ENCODE measurements around the gene RPS6KL1.

The RPS6KL1 gene

GRCh38 chr14:74875941-74876913 is 46.8 kb downstream of the RPS6KL1 start, which contains the start of gene PROX2:
PROX2 (minus strand) TSS chr14:74876145; CDS start chr14:74863834, 12,311 bp downstream.
- ATAC-seq: no peak
- TF ChIP-seq ZC3H10 (CRISPR knock-in tag; IDR thresholded peaks at IDR 0.05): no peak
- TF ChIP-seq GLIS3 (CRISPR knock-in tag; IDR thresholded peaks at IDR 0.05): no peak
- no peak for TF ChIP-seq TSHZ2 (CRISPR knock-in tag; IDR thresholded peaks at IDR 0.05)
- no peak for TF ChIP-seq ZFP30 (CRISPR knock-in tag; IDR thresholded peaks at IDR 0.05)
- no peak for TF ChIP-seq BACH2 (CRISPR knock-in tag; IDR thresholded peaks at IDR 0.05; ENCODE audit: borderline replicate concordance)
- no peak for TF ChIP-seq CREB5 (CRISPR knock-in tag; IDR thresholded peaks at IDR 0.05; ENCODE audit: low read depth)
- TF ChIP-seq POU6F1 (CRISPR knock-in tag; IDR thresholded peaks at IDR 0.05; ENCODE audit: borderline replicate concordance, low read depth): no peak

GRCh38 chr14:74875204-74875603 is 47.9 kb downstream of the RPS6KL1 start:
- no peak for ATAC-seq

GRCh38 chr14:74871819-74872218 is 51.2 kb downstream of the RPS6KL1 start:
- ATAC-seq: no peak
- TF ChIP-seq CSRNP3 (CRISPR knock-in tag; IDR thresholded peaks at IDR 0.05) (no peak), TSHZ2 (CRISPR knock-in tag; IDR thresholded peaks at IDR 0.05) (no peak), ARNTL (CRISPR knock-in tag; IDR thresholded peaks at IDR 0.05; ENCODE audit: borderline replicate concordance, low read depth) (no peak), SNAI2 (CRISPR knock-in tag; IDR thresholded peaks at IDR 0.05) (no peak), POU6F1 (CRISPR knock-in tag; IDR thresholded peaks at IDR 0.05; ENCODE audit: borderline replicate concordance, low read depth) (no peak), TCF4 (CRISPR knock-in tag; IDR thresholded peaks at IDR 0.05; ENCODE audit: borderline replicate concordance) (no peak), ZFP30 (CRISPR knock-in tag; IDR thresholded peaks at IDR 0.05) (no peak), ZC3H10 (CRISPR knock-in tag; IDR thresholded peaks at IDR 0.05) (no peak), GLIS3 (CRISPR knock-in tag; IDR thresholded peaks at IDR 0.05) (no peak), ZNF8 (CRISPR knock-in tag; IDR thresholded peaks at IDR 0.05) (no peak)

More at GRCh38 chr14:74875204-74875603, 47.9 kb downstream of the RPS6KL1 start:
- TF ChIP-seq CREB5 (CRISPR knock-in tag; IDR thresholded peaks at IDR 0.05; ENCODE audit: low read depth) (no peak), POU6F1 (CRISPR knock-in tag; IDR thresholded peaks at IDR 0.05; ENCODE audit: borderline replicate concordance, low read depth) (no peak), ZC3H10 (CRISPR knock-in tag; IDR thresholded peaks at IDR 0.05) (no peak), ESRRG (CRISPR knock-in tag; IDR thresholded peaks at IDR 0.05) (no peak), ZFP30 (CRISPR knock-in tag; IDR thresholded peaks at IDR 0.05) (no peak), CSDC2 (CRISPR knock-in tag; IDR thresholded peaks at IDR 0.05) (no peak), ZNF70 (CRISPR knock-in tag; IDR thresholded peaks at IDR 0.05) (no peak), RARB (CRISPR knock-in tag; IDR thresholded peaks at IDR 0.05) (no peak), ZNF8 (CRISPR knock-in tag; IDR thresholded peaks at IDR 0.05) (no peak), ZNF565 (CRISPR knock-in tag; conservative IDR thresholded peaks at IDR 0.05; ENCODE audit: low read depth) (no peak)

All from SK-N-SH treated with all-trans-retinoic acid at 6 μM for 48 hours (cell line).